HG03442 (cell line): ENCODE results near the gene TXNRD2.
"Not testable (repeated sequence)": the region's sequence is repeated elsewhere in the genome, so short reads cannot be mapped to it uniquely, and the experiment has no call there.

Experiments
- ATAC-seq: cut with Tn5 transposase; IDR thresholded peaks from one replicate; pipeline ENCODE4 v1.9.1; 2021; ENCODE audit warnings: mild to moderate bottlenecking, moderate library complexity; ENCODE audit not compliant: unreplicated experiment

TXNRD2 gene

GRCh38 chr22:19951346-19951745 is 9.7 kb upstream of the TXNRD2 start:
- ATAC-seq, result no peak

GRCh38 chr22:19948057-19948760 is 6.6 kb upstream of the TXNRD2 start:
- no peak for ATAC-seq

GRCh38 chr22:19943082-19944026 is 1.7 kb upstream of the TXNRD2 start:
- ATAC-seq, result no peak

- no peak for ATAC-seq
These were observed 801 bp upstream of the TXNRD2 start for GRCh38 chr22:19942157-19943081.

- no peak for ATAC-seq
These were observed 868 bp downstream of the TXNRD2 start for GRCh38 chr22:19940536-19941364.

GRCh38 chr22:19937616-19938473 is 3.8 kb downstream of the TXNRD2 start:
- no peak for ATAC-seq

- no peak for ATAC-seq
These were observed 5.1 kb downstream of the TXNRD2 start for GRCh38 chr22:19936513-19936912.

GRCh38 chr22:19935123-19935718 is 6.4 kb downstream of the TXNRD2 start:
- ATAC-seq, result not testable (repeated sequence)

- ATAC-seq, result no peak
These were observed 8.0 kb downstream of the TXNRD2 start for GRCh38 chr22:19933341-19934241.

GRCh38 chr22:19932367-19933206 is 9.0 kb downstream of the TXNRD2 start:
- ATAC-seq, result no peak

- ATAC-seq, result no peak
These were observed 10.1 kb downstream of the TXNRD2 start for GRCh38 chr22:19931514-19931913.

- ATAC-seq, result no peak
These were observed 10.8 kb downstream of the TXNRD2 start for GRCh38 chr22:19930551-19931486.

- no peak for ATAC-seq
These were observed 11.8 kb downstream of the TXNRD2 start for GRCh38 chr22:19929586-19930550.

GRCh38 chr22:19928207-19928606 is 13.4 kb downstream of the TXNRD2 start:
- ATAC-seq, result no peak

- no peak for ATAC-seq
These were observed 13.9 kb downstream of the TXNRD2 start for GRCh38 chr22:19927696-19928095.
